HG03469 (cell line): ENCODE measurements around the gene SMCO2.

Experiments used
- ATAC-seq: cut with Tn5 transposase; IDR thresholded peaks from one replicate; pipeline ENCODE4 v1.9.1; 2021; ENCODE audit warnings: mild to moderate bottlenecking, moderate library complexity, moderate number of reproducible peaks; ENCODE audit not compliant: unreplicated experiment

The SMCO2 gene

DNA sequence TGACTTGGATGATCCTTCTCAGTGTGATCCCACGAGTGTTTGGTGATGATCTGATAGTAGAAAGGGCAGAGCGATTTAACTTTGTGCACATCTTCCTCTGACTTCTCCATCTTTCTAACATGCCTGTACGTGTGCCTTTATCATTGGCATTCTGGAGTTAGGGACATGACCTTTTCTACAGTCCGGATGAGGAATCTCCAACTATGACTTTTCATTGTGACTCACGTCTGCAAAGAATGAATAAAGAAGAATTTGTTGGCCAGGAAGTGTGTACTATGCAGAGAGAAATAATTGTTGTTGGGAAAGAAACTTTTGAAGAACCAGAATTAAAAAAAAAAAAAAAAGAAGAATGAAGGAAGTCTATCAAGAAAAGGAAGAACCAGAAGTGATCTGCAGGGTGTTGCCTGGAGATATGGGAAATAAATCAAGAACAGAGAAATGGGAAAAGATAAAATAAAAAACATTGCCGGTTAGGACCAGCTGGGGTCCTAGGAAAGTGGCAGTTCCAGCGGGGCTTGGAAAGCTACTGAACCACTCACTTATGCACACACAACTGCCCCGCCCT lies 102.8 kb downstream of the SMCO2 start:
- no peak for ATAC-seq

DNA sequence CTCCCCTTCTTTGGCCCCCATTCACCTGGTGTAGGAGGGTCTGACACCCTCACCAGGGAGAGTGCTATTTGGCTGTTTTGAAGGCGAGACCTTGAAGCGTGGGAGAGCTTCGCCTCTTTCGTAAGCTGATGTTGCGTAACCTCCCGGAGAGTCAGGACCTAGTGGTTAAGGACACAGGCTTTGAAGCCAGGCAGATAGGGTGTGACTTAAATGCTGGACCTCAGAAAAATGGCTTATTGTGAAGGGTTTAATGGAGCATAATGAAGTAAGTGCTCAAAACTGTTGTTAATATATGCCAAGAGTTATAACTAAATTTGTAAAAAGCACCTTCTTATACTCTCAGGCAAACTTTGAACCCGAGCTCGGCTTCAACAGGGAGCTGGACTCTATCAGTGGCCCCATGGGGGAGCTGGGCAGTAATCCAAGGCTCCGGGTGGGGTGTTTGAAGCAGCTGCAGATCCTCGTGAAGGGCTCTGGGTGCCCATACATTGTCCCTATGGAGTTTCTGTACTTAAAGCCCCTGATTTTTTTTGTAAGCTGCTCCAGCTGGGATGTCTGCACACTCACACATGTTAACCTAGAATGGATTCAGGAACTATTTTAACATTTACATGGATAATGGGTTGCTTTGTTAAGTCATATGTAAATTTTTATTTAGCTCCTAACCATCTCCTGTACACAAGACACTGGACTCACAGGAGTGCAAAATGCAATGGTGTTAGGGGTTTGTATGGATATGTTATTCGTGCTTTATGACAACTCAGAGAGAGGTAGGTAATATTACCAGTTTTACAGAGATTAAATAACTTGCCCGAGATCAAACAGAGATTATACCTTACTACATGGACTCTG lies 103.5 kb downstream of the SMCO2 start:
- no peak for ATAC-seq

- no peak for ATAC-seq
Observed at GRCh38 chr12:27550653-27550975, 104.1 kb downstream of the SMCO2 start.

- ATAC-seq: no peak
Observed at GRCh38 chr12:27551172-27551840, 104.8 kb downstream of the SMCO2 start.
